Measurements from ENCODE around the gene PAX3.

PAX3 gene

GRCh38 chr2:222298311-222299150 is at the start of gene PAX3:
Gene PAX3, minus strand, starts transcription at chr2:222298998. Its CDS starts 383 bp downstream, at chr2:222298615.
- no peak for DNase-seq

GRCh38 chr2:222341331-222341730 is 42.5 kb upstream of the PAX3 start:
- DNase-seq = no peak

DNA sequence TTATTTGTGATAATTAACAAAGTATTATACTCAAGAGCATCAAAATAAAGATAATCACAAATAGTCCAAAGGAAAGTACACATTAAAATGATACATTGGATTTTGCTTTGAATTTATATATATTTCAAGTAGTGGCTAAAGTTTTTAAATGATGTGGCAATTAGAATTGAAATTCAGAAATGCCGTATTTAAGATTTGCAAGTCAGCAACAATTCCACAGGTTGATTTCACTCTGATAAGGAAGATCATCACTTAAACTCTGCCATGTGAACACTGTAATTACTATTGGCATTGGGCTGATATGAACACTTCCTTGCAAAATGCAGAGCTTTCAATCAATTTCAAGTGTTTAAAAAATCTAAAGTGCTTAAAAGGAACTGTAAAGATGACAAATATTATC is 39.6 kb upstream of the PAX3 start:
- no peak for DNase-seq

DNA sequence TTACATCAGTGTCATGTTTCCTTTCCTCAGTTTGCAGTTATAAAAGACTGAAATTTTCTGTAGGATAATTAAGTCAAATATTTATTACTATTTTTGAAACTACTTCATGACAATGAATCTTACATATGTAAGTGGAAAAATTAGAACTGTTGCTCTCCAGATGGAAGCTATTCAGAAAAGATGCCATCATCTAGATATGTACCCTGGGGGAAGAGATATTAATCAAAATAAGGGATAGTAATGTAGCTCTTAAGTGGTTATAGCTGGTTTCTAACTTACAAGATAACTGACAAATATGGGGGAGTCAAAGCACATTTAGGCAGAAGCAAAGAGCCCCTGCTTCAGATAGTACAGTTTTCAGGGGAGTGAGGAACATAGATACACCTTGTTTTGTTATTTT is 38.1 kb upstream of the PAX3 start:
- DNase-seq = no peak

GRCh38 chr2:222336442-222336841 is 37.6 kb upstream of the PAX3 start:
- DNase-seq = no peak

DNA sequence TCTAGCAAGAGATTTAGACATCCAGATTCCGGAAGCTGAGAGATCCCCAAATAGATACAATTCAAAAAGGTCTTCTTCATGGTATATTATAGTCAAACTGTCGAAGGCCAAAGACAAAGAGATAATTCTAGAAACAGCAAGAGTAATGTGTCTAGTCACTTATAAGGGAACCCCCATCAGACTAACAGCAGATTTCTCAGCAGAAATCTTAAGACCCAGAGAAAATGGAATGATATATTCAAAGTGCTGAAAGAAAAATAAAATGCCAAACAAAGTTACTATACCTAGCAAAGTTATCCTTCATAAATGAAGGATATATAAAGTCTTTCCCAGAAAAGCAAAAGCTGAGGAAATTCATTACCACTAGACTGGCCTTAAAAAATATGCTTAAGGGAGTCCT is 36.1 kb upstream of the PAX3 start:
- DNase-seq = no peak

GRCh38 chr2:222333397-222333796 is 34.6 kb upstream of the PAX3 start:
- no peak for DNase-seq

DNA sequence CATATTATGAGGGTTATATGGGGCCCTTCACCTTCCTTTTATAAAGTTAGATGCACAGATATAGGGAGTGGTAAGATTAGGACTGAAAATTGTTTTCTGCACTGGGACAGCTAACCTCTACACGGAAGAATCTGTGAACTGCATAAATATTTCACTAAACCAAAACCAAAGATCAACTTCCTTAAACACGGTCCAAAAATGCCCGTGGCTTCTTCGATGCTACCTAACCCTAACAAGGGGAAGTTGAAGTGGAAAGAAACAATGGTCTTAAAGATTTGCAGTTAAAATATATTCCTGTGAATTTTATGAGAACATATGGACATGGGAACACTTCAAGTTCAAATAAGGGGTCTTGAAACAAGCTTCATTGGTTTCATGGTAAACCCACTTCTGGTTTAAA is 33.3 kb upstream of the PAX3 start:
- DNase-seq = no peak

GRCh38 chr2:222330910-222331309 is 32.1 kb upstream of the PAX3 start:
- DNase-seq = no peak

DNA sequence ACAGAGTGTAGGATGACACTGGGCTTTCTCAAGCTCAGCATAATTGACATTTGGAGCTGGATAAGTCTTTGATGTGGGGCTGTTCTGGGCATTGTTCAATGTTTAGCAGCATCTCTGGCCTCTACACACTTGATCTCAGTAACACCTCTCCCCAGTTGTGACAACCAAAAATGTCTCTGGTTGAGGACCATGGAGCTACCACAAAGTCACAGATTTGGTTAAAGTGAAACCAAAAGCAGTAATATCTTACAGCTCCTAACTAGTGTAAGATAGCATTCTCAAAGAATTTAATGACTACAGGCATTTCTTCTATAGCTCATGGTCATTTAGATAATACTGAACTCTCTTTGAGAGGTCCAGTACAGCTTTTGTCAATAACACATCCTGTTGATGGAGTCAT is 23.4 kb upstream of the PAX3 start:
- DNase-seq = no peak

GRCh38 chr2:222320436-222321395 is 21.9 kb upstream of the PAX3 start:
- DNase-seq = no peak

- peak; percentile 23 for DNase-seq
These were observed 21.0 kb upstream of the PAX3 start for GRCh38 chr2:222319586-222320435.

DNA sequence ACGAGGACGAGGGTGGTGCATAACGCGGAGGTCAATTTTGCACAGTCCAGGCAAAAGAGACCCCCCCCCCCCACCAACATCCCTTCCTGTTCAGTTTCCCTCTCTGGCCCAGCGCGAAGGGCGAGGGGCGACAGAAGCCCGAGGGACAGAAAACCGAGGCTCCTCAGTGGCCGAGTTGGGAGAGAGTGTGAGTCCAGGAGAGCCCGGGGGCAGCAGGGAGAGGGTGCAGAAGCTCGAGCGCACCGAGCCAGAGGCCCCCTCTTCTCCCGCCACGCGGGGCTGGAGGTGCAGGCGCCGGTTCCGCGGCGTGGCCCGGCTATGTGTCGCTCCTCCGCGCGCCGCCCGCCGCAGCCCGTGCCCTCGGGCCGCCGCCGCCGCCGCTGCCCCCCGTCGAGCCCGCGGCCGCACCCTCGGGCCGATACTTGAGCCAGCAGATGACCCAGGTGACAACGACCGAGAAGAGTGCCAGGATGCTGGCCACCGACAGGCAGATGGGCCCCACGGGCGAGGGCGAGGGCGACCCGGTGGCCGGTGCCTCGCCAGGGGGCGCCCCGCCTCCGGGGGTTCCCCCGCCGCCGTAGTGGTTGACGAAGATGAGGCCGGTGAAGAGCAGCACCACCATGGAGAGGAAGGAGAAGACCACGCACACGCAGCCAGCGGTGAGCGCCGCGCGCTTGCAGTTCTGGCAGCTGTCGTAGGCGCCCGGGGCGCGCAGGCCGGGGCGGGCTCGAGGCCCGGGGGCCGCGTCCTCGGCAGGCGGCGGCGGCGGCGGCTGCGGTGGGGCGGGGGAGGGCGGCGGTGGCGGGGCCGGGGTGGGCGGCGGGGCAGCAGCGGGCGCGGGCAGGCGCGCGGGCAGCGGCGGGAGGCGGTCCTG is 20.2 kb upstream of the PAX3 start:
- peak; percentile 46 for DNase-seq

GRCh38 chr2:222318026-222318711 is 19.4 kb upstream of the PAX3 start:
- DNase-seq = peak; percentile 53

DNA sequence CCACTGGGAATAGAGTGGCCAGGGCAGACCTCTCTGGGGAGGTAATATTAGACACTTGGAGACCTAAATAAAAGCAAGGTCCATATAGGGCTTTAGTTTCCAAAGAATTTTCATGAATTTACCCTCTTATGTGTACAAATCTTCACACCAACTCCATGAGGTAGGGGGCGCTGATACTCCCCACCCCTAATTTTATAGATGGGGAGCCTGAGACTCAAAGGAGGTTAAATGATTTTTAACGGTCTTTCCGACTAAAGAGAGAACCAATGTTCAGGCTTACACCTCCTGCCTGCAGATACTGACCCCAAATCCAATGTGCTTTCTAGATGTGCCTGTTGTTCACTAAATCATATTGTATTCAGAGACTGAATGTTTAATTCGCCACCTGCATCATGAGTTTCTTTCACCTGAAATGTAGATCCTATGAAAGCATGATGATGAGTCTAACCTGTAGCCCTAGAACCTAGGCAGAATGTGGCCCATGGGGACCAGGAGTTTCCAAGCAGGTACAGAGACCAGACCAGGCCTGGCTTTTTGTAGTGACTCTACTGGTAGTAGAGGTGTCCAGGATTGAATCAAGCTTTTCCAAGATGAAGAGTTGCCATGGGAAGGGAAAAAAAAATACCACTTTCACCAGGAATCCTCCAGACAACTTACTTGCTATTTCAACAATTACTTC is 16.8 kb upstream of the PAX3 start:
- no peak for DNase-seq

- DNase-seq = no peak
These were observed 15.0 kb upstream of the PAX3 start for GRCh38 chr2:222313816-222314215.

GRCh38 chr2:222311978-222312738 is 13.4 kb upstream of the PAX3 start:
- DNase-seq = no peak

DNA sequence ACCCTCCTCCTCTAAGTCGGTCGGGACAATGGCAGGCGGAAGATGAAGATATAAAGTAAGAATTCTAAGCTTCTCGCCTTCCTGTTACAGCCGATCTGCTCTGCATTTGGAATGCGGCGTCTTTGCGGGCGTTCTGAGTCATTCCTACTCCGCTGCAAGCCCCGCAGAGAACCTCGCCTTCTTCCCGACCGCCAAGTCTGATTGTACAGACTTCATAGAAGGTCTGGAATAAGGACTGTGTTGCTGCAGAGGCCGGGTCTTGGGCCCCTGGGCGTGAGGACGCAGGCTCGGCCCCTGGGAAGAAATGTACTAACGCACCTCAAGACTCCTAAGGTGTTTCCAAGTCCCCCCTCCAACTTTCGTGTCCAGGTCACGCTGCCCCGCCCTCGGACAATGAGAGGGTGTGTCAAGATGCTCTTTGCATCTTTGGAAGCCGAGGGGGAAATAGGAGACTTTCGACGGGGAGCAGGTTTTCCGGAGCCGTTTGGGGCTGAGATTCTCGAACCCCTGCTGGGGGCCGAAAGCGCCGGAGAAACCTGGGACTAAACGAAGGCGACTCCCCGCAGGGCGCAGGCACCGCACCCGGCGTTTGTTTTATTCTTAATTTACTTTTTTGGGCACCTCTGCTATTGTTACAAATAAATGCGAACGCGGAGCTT is 12.7 kb upstream of the PAX3 start:
- no peak for DNase-seq

- DNase-seq = no peak
These were observed 12.0 kb upstream of the PAX3 start for GRCh38 chr2:222310747-222311318.

All from activated CD4-positive, alpha-beta T cell treated with anti-CD3 and anti-CD28 coated beads, Interleukin-2, Interleukin-6, amounts not matched to agents 100 ng/mL and 50 ng/mL, durations not matched to agents 16 hours and 8 hours (primary cell).